Measurements from ENCODE around the gene TAOK2.

The TAOK2 gene

DNA sequence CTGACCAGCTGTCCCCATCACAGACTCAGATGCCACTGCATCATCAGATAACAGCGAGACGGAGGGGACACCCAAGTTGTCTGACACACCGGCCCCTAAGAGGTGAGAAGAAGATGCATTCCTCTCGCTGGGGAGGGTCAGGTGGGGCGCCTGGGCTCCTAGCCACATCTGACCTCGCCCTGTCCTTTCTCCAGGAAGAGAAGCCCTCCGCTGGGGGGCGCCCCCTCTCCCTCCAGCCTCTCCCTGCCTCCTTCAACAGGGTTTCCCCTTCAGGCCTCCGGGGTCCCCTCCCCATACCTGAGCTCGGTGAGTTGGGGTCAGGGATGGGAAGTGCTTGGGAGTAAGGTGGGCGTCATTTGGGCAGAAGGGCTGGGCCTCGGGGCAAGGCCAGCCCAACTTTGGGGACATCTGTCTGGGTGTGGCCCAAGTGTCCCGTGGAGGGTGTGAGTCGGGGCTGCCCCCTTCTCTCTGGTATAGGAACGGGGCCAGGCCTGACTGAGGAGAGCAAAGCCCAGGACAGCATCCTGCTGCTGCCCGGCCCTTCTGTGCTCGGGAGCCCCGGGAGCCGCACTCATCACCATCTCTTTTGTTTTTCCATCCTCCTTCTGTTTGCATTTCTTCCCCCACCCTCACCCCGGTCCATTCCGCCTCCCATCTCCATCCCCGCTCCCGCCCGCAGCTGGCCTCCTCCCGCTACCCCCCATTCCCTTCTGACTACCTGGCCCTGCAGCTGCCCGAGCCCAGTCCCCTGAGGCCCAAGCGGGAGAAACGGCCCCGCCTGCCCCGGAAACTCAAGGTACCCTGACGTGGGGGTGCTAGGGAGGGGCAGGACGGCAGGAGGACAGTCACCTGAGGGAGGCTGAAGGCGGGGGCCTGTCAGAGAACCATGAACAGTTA, 27.3 kb downstream of the TAOK2 start:
- in situ Hi-C loops (cut with MboI; ENCODE audit: low sequenced_read_pairs) = loop anchor here (25.0 kb wide), 1 partner anchor 889 kb away; no protein-coding TSS in a partner anchor

GRCh38 chr16:30002614-30003346, 29.1 kb downstream of the TAOK2 start:
- in situ Hi-C loops (cut with MboI; ENCODE audit: low sequenced_read_pairs) = loop anchor here (25.0 kb wide), 1 partner anchor 890 kb away; no protein-coding TSS in a partner anchor

- in situ Hi-C loops (cut with MboI; ENCODE audit: low sequenced_read_pairs) = loop anchor here (25.0 kb wide), 1 partner anchor 892 kb away; no protein-coding TSS in a partner anchor
Observed at GRCh38 chr16:30003670-30004423, 30.2 kb downstream of the TAOK2 start.

DNA sequence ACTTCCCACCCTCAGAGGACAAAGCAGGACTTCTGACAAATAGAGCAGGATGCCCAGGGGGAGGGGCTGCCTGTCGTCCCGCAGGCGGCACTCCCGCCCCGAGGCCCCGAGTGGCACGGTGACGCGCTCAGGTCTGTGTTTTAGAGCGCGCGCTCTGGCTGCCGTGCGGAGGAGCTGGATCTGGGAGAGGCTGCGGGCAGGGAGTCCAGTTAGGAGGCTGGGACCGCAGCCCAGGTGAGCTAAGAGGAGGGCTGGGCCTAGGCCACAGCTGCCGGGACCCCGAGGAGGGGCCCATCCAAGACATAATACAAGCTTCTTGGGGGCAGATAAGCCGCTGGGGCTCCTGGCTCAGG, 30.7 kb downstream of the TAOK2 start:
- in situ Hi-C loops (cut with MboI; ENCODE audit: low sequenced_read_pairs) = loop anchor here (25.0 kb wide), 1 partner anchor 892 kb away; no protein-coding TSS in a partner anchor

- in situ Hi-C loops (cut with MboI; ENCODE audit: low sequenced_read_pairs) = loop anchor here (25.0 kb wide), 1 partner anchor 893 kb away; no protein-coding TSS in a partner anchor
Observed at GRCh38 chr16:30004811-30005242, 31.2 kb downstream of the TAOK2 start.

GRCh38 chr16:30005341-30006094, 31.9 kb downstream of the TAOK2 start:
- in situ Hi-C loops (cut with MboI; ENCODE audit: low sequenced_read_pairs) = loop anchor here (25.0 kb wide), 1 partner anchor 893 kb away; no protein-coding TSS in a partner anchor

DNA sequence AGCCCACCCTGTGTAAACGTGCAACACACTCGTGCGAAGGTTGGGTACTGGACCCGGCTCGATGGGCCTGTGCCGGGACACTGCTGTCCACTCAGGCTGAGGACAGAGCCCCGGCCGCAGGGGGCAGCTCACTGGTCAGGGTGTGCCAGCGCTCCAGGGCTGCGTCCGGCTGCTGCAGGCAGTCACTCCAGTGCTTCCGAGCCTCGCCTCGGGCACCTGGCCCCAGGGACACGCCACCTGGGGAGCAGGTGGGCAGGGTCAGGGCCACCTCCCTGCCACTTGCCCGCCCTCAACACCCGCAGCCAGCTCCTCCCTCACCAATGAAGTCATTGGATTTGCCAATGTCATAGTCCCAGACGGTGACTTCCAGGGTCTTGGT, 32.4 kb downstream of the TAOK2 start:
- in situ Hi-C loops (cut with MboI; ENCODE audit: low sequenced_read_pairs) = loop anchor here (25.0 kb wide), 1 partner anchor 894 kb away; no protein-coding TSS in a partner anchor

- in situ Hi-C loops (cut with MboI; ENCODE audit: low sequenced_read_pairs) = loop anchor here (25.0 kb wide), 1 partner anchor 895 kb away; no protein-coding TSS in a partner anchor
Observed at GRCh38 chr16:30006659-30007377, 33.1 kb downstream of the TAOK2 start.

- in situ Hi-C loops (cut with MboI; ENCODE audit: low sequenced_read_pairs) = loop anchor here (25.0 kb wide), 1 partner anchor 895 kb away; no protein-coding TSS in a partner anchor
Observed at GRCh38 chr16:30007378-30007895, 33.8 kb downstream of the TAOK2 start.

DNA sequence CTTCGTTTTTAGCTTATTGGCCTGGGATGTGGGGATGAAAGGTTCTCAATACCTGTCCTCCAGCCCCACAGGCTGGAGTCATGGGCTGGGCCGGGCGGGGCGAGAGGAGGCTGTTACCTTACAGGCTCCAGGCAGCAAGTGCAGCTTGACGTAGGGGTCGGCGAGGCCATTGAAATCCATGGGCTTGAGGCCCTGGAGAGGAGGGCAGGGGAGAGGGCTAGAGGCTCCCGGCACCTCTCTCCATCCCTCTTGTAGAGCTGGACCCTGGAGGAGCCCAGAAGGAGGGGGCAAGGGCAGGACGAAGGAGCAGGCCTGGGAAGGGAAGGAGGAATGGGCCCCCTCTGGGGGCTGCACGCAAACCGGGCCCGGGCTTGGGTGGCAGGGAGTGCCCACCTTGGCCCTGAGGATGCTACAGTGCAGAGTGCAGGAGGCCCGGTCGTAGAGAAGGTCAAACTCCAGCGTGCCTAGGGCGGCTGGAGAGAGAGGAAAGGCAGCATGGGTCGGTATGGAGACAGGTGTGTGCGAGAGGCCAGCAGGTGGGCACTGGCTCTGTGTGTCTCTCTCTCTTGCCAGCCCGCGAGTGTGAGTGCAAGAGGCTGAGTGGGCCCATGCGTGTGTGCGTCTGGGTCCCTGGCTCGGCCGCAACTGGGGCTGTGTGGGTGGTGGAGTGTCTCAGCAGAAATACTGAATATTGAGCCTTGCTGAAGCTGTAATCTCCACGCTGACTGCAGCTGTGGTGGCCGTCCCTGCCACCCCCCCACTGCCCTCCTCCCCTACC, 35.6 kb downstream of the TAOK2 start:
- in situ Hi-C loops (cut with MboI; ENCODE audit: low sequenced_read_pairs) = loop anchor here (25.0 kb wide), 1 partner anchor 897 kb away; no protein-coding TSS in a partner anchor

GRCh38 chr16:30009990-30010843, 36.5 kb downstream of the TAOK2 start:
- in situ Hi-C loops (cut with MboI; ENCODE audit: low sequenced_read_pairs) = loop anchor here (25.0 kb wide), 1 partner anchor 898 kb away; no protein-coding TSS in a partner anchor

- in situ Hi-C loops (cut with MboI; ENCODE audit: low sequenced_read_pairs) = loop anchor here (25.0 kb wide), 1 partner anchor 899 kb away; no protein-coding TSS in a partner anchor
Observed at GRCh38 chr16:30010844-30011713, 37.4 kb downstream of the TAOK2 start, which contains the start of gene DOC2A. DOC2A (minus strand) TSS chr16:30011027; CDS start chr16:30010222, 805 bp downstream.

DNA sequence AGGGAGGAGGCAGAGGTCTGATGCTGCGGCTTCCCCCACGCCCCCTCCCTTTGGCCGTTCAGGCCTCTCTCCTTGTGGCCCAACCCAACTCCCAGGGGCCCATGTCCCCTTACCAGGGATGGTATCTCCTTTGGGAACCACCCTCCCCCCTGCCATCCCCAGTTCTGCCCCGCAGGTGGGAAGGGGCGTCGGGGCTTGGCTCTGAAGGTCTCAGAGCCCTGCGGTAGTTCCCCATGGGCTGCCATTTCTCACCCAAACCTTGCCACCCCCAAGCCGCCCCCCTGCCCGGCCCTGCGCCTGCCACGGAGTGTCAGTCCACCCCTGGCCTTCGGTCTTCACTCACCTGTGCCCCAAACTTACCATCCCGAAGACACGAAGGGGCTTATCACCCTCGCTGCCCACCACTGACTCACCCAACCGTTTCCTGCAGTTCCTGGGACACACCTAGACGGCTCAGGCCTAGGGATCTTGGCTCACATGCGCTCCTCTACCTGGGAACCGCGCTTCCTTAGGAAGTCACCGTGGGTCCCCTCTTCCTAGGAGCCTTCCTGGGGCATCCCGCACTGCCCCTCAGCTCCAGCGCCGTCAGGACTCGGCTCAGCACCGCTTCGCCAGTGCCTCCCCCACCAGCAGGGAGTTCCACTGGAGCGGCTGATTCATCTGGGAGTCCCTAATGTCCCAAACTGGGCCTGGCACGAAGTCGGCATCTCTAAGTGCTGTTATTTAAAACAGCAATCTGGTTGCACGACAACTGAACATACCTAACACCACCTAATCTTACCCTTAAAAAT, 38.2 kb downstream of the TAOK2 start:
- in situ Hi-C loops (cut with MboI; ENCODE audit: low sequenced_read_pairs) = loop anchor here (25.0 kb wide), 1 partner anchor 900 kb away; no protein-coding TSS in a partner anchor

DNA sequence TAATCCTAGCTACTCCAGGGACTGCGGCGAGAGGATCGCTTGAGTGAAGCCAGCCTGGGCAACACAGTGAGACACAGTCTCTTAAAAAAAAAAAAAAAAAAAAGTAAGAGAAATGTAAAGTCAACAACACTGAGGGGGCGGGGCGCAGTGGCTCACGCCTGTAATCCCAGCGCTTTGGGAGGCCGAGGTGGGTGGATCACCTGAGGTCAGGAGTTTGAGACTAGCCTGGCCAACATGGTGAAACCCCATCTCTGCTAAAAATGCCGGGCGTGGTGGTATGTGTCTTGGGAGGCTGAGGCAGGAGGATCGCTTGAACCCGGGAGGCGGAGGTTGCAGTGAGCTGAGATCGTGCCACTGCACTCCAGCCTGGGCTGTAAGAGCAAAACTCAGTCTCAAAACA, 38.9 kb downstream of the TAOK2 start:
- in situ Hi-C loops (cut with MboI; ENCODE audit: low sequenced_read_pairs) = loop anchor here (25.0 kb wide), 1 partner anchor 900 kb away; no protein-coding TSS in a partner anchor

GRCh38 chr16:30015450-30015849, 41.8 kb downstream of the TAOK2 start:
- in situ Hi-C loops (cut with MboI; ENCODE audit: low sequenced_read_pairs) = loop anchor here (25.0 kb wide), 1 partner anchor 903 kb away; no protein-coding TSS in a partner anchor

Data from HL-60/S4 treated with retinoic acid at 250 ng/mL for 4 days and 3 days (cell line).